Urinary bladder (tissue), 4 donors: ENCODE measurements around the gene GRIA1. TPM values are rescaled to one million over a fixed set of nuclear protein-coding genes. Genes with fewer than 3 reads are reported as not detected.

ENCODE experiments used
- DNase-seq: peaks from one replicate; pipeline ENCODE4 v3.0.0-alpha.2; 2015; ENCODE audit errors: extremely low spot score
- H3K27ac ChIP-seq: one replicate; pipeline ENCODE4 v1.5.1; 2013; ENCODE audit warnings: low read depth, mild to moderate bottlenecking, moderate library complexity
- H3K36me3 ChIP-seq: one replicate; pipeline ENCODE4 v1.6.1; 2013; ENCODE audit warnings: mild to moderate bottlenecking, moderate library complexity; ENCODE audit not compliant: insufficient read depth
- H3K4me1 ChIP-seq: one replicate; pipeline ENCODE4 v1.6.1; 2013; ENCODE audit warnings: mild to moderate bottlenecking, moderate library complexity; ENCODE audit not compliant: insufficient read depth
- H3K4me3 ChIP-seq: one replicate; pipeline ENCODE4 v1.5.1; 2013; ENCODE audit warnings: low read depth, low read length
- WGBS: extraction: QIAGEN DNeasy Blood & Tissue Kit; methylation state at CpG from one replicate; pipeline ENCODE4 v1.1.7; 2013; 5-methylcytosine and 5-hydroxymethylcytosine counted together
- polyA plus RNA-seq: library from polyadenylated mRNA; stranded (reverse); fragments of 200-250 nt; gene quantifications from one replicate; pipeline ENCODE4 v1.2.3, GENCODE V29; 2013
- total RNA-seq: library from RNA; depleted of rRNA; stranded (reverse); fragments of >200 nt; gene quantifications from one replicate; pipeline ENCODE4 v1.2.3, GENCODE V29; 2014
- donor health status: healthy with polysubstance abuse.
- donor health status: healthy.

GRIA1 gene
- total and polyA plus RNA-seq, 2 donors = 0.27 to 3.0 TPM

GRCh38 chr5:153641183-153641688 lies 150.8 kb downstream of the GRIA1 start:
- no peak for DNase-seq

GRCh38 chr5:153654504-153655200 lies 164.2 kb downstream of the GRIA1 start:
- H3K4me1 ChIP-seq = no peaks in the 10 kb centered on the region
- H3K27ac ChIP-seq = no peak overlapping the region
- no peaks in the 10 kb centered on the region for H3K36me3 ChIP-seq
- no peak overlapping the region for H3K4me3 ChIP-seq
- 81% methylated on average over 3 of the region's 3 CpGs for WGBS
- no peak for DNase-seq

More at GRCh38 chr5:153641183-153641688, 150.8 kb downstream of the GRIA1 start:
- WGBS = 22% methylated on average over 4 of the region's 4 CpGs
- Histone ChIP-seq H3K27ac (no peak overlapping the region), H3K36me3 (no peaks in the 10 kb centered on the region), H3K4me1 (no peaks in the 10 kb centered on the region), H3K4me3 (no peak overlapping the region)

GRCh38 chr5:153655201-153655510 lies 164.7 kb downstream of the GRIA1 start:
- WGBS = 80% methylated on average over 3 of the region's 3 CpGs
- Histone ChIP-seq H3K27ac (no peak overlapping the region), H3K36me3 (no peaks in the 10 kb centered on the region), H3K4me1 (no peaks in the 10 kb centered on the region), H3K4me3 (no peak overlapping the region)
- no peak for DNase-seq

GRCh38 chr5:153658149-153658548 lies 167.7 kb downstream of the GRIA1 start:
- no peak for DNase-seq
- Histone ChIP-seq H3K36me3 (no peaks in the 10 kb centered on the region), H3K4me1 (no peaks in the 10 kb centered on the region), H3K27ac (no peak overlapping the region), H3K4me3 (no peak overlapping the region)
- 65% methylated on average over 1 of the region's 1 CpG for WGBS

GRCh38 chr5:153658606-153659005 lies 168.1 kb downstream of the GRIA1 start:
- Histone ChIP-seq H3K27ac (no peak overlapping the region), H3K36me3 (no peaks in the 10 kb centered on the region), H3K4me3 (no peak overlapping the region), H3K4me1 (no peaks in the 10 kb centered on the region)
- WGBS = 43% methylated on average over 5 of the region's 5 CpGs
- DNase-seq = no peak

- Histone ChIP-seq H3K27ac (no peak overlapping the region), H3K36me3 (no peaks in the 10 kb centered on the region), H3K4me1 (no peaks in the 10 kb centered on the region), H3K4me3 (no peak overlapping the region)
- 72% methylated on average over 2 of the region's 2 CpGs for WGBS
- DNase-seq = no peak
These were observed 168.7 kb downstream of the GRIA1 start for GRCh38 chr5:153659039-153659736.

- Histone ChIP-seq H3K4me1 (no peaks in the 10 kb centered on the region), H3K27ac (no peak overlapping the region), H3K4me3 (no peak overlapping the region), H3K36me3 (no peaks in the 10 kb centered on the region)
- WGBS = 46% methylated on average over 2 of the region's 2 CpGs
- DNase-seq = no peak
These were observed 170.4 kb downstream of the GRIA1 start for GRCh38 chr5:153660919-153661318.

GRCh38 chr5:153661897-153662296 lies 171.4 kb downstream of the GRIA1 start:
- Histone ChIP-seq H3K4me1 (no peaks in the 10 kb centered on the region), H3K27ac (no peak overlapping the region), H3K36me3 (no peaks in the 10 kb centered on the region), H3K4me3 (no peak overlapping the region)
- DNase-seq = no peak
- whole genome bisulfite sequencing = 79% methylated on average over 2 of the region's 2 CpGs

- Histone ChIP-seq H3K4me1 (no peaks in the 10 kb centered on the region), H3K36me3 (no peaks in the 10 kb centered on the region), H3K27ac (no peak overlapping the region), H3K4me3 (no peak overlapping the region)
- no peak for DNase-seq
- WGBS = 83% methylated on average over 1 of the region's 1 CpG
These were observed 179.6 kb downstream of the GRIA1 start for GRCh38 chr5:153670101-153670500.

GRCh38 chr5:153671653-153672346 lies 181.3 kb downstream of the GRIA1 start:
- 89% methylated on average over 2 of the region's 2 CpGs for WGBS
- H3K4me3 ChIP-seq = no peak overlapping the region
- no peak overlapping the region for H3K27ac ChIP-seq
- H3K4me1 ChIP-seq = no peaks in the 10 kb centered on the region
- DNase-seq = no peak
- H3K36me3 ChIP-seq = no peaks in the 10 kb centered on the region

- Histone ChIP-seq H3K36me3 (no peaks in the 10 kb centered on the region), H3K4me1 (no peaks in the 10 kb centered on the region), H3K4me3 (no peak overlapping the region), H3K27ac (no peak overlapping the region)
- DNase-seq = no peak
- WGBS = 73% methylated on average over 6 of the region's 6 CpGs
These were observed 182.0 kb downstream of the GRIA1 start for GRCh38 chr5:153672347-153673090.

- no peak overlapping the region for H3K27ac ChIP-seq
- 82% methylated on average over 4 of the region's 4 CpGs for WGBS
These were observed 183.9 kb downstream of the GRIA1 start for GRCh38 chr5:153674356-153674755.

GRCh38 chr5:153676406-153676805 lies 185.9 kb downstream of the GRIA1 start:
- 39% methylated on average over 3 of the region's 3 CpGs for WGBS
- Histone ChIP-seq H3K27ac (no peak overlapping the region), H3K36me3 (no peaks in the 10 kb centered on the region), H3K4me1 (no peaks in the 10 kb centered on the region), H3K4me3 (no peak overlapping the region)
- DNase-seq = no peak

More at GRCh38 chr5:153674356-153674755, 183.9 kb downstream of the GRIA1 start:
- no peaks in the 10 kb centered on the region for H3K4me1 ChIP-seq
- no peak for DNase-seq
- H3K4me3 ChIP-seq = no peak overlapping the region
- no peaks in the 10 kb centered on the region for H3K36me3 ChIP-seq
